ENCODE measurements around the gene FOXO6. TPM values are rescaled to one million over a fixed set of nuclear protein-coding genes. Genes with fewer than 3 reads are reported as not detected.

The FOXO6 gene
- total RNA-seq, 2 donors from 2014 or later = 3.3 to 5.0 TPM

- H3K27ac ChIP-seq = no peak overlapping the region
- no peaks in the 10 kb centered on the region for H3K36me3 ChIP-seq
- no peaks in the 10 kb centered on the region for H3K9me3 ChIP-seq
- TF ChIP-seq POLR2AphosphoS5 (IDR thresholded peaks at IDR 0.05) (no peak), POLR2A (IDR thresholded peaks at IDR 0.05) (no peak)
- TF ChIP-seq, protein P1, sequence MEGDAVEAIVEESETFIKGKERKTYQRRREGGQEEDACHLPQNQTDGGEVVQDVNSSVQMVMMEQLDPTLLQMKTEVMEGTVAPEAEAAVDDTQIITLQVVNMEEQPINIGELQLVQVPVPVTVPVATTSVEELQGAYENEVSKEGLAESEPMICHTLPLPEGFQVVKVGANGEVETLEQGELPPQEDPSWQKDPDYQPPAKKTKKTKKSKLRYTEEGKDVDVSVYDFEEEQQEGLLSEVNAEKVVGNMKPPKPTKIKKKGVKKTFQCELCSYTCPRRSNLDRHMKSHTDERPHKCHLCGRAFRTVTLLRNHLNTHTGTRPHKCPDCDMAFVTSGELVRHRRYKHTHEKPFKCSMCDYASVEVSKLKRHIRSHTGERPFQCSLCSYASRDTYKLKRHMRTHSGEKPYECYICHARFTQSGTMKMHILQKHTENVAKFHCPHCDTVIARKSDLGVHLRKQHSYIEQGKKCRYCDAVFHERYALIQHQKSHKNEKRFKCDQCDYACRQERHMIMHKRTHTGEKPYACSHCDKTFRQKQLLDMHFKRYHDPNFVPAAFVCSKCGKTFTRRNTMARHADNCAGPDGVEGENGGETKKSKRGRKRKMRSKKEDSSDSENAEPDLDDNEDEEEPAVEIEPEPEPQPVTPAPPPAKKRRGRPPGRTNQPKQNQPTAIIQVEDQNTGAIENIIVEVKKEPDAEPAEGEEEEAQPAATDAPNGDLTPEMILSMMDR (IDR thresholded peaks at IDR 0.05) = no peak
- DNase-seq (ENCODE audit: low spot score) = no peak
- WGBS = 36% methylated on average over 6 of the region's 6 CpGs
- no peak overlapping the region for H3K4me3 ChIP-seq
- intact Hi-C loops (cut with DNase I) = no loop called here
- no peaks in the 10 kb centered on the region for H3K4me1 ChIP-seq (replicated peaks)
- H3K27me3 ChIP-seq (replicated peaks; ENCODE audit: insufficient read depth) = no peaks in the 10 kb centered on the region
These were observed 28.0 kb upstream of the FOXO6 start for GRCh38 chr1:41333146-41333784.

DNA sequence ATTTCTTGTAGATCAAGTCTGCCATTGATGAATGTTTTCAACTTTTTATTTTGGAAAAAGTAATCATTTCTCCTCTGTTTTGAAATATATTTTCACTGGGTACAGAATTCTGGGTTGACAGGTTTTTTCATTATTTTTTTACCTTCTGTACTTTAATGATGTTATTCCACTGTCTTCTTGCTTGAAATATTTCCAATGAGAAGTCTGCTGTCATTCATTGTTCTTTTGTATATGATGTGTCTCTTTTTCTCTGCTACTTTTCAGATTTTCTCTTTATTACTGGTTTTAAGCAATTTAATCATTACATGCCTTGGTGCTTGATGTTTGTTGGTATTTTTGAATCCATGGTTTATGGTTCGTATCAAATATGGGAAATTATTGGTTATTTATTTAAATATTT lies 22.4 kb upstream of the FOXO6 start:
- intact Hi-C loops (cut with DNase I) = no loop called here
- Histone ChIP-seq H3K27me3 (replicated peaks; ENCODE audit: insufficient read depth) (no peaks in the 10 kb centered on the region), H3K27ac (no peak overlapping the region), H3K9me3 (no peaks in the 10 kb centered on the region), H3K36me3 (no peaks in the 10 kb centered on the region), H3K4me3 (no peak overlapping the region), H3K4me1 (replicated peaks) (no peaks in the 10 kb centered on the region)
- TF ChIP-seq POLR2AphosphoS5 (IDR thresholded peaks at IDR 0.05) = no peak
- no peak for TF ChIP-seq POLR2A (IDR thresholded peaks at IDR 0.05)
- TF ChIP-seq, protein P1 (IDR thresholded peaks at IDR 0.05) = no peak
- DNase-seq (ENCODE audit: low spot score) = no peak
- 88% methylated on average over 1 of the region's 1 CpG for WGBS

DNA sequence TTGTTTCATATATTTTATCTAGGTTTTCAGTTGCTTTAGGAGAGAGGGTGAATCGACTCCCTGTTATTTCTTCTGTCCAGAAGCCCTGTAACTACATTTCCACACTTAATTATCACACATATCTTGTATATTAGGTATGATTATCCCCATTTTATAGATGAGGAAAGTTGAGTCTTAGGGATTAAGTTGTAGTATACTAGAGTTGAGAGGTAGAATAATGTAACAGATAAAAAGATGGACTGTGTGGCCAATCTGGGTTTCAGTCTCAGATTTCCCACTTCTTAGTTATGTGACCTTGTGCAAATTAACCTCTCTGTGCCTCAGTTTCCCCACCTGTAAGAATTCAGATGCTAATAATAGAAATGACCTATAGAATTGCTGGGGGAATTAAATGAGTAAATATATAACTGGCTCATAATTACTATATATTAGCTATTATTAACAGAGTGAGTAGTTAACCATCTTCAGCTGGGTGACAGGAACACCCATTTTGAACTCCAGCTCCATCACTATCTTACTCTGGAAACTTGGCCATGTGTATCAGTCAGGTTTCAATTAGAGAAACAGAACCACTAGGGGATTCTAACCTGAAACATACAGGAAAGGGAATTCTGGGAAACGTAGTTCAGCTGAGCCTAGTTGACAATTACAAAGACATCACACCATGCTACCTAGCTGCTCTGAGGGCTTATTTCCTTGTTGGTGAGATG lies 20.4 kb upstream of the FOXO6 start:
- H3K9me3 ChIP-seq = no peaks in the 10 kb centered on the region
- H3K4me1 ChIP-seq (replicated peaks) = no peaks in the 10 kb centered on the region
- H3K27ac ChIP-seq = no peak overlapping the region
- no peak for DNase-seq (ENCODE audit: low spot score)
- no peaks in the 10 kb centered on the region for H3K36me3 ChIP-seq
- WGBS = 85% methylated on average over 2 of the region's 2 CpGs
- intact Hi-C loops (cut with DNase I) = no loop called here
- no peak overlapping the region for H3K4me3 ChIP-seq
- TF ChIP-seq, protein P1 (IDR thresholded peaks at IDR 0.05) = no peak
- TF ChIP-seq POLR2AphosphoS5 (IDR thresholded peaks at IDR 0.05) = no peak
- TF ChIP-seq POLR2A (IDR thresholded peaks at IDR 0.05) = no peak
- H3K27me3 ChIP-seq (replicated peaks; ENCODE audit: insufficient read depth) = no peaks in the 10 kb centered on the region

DNA sequence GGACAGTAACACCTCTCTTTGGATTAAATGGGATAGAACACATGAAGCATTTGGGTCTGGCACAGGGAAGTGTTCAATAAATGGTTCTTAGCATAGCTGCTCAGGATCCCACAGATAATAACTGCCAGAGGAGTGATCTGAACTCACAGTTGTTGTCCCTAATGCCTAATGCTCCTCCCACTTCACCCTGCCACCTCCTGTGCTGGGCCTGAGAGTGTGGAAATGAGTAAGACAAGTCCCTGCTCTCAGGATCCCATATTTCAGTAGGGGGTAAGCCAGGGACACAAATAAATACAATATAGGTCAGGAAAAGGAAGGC lies 19.9 kb upstream of the FOXO6 start:
- no peaks in the 10 kb centered on the region for H3K4me1 ChIP-seq (replicated peaks)
- intact Hi-C loops (cut with DNase I) = no loop called here
- no peak for DNase-seq (ENCODE audit: low spot score)
- no peak overlapping the region for H3K27ac ChIP-seq
- H3K9me3 ChIP-seq = no peaks in the 10 kb centered on the region
- TF ChIP-seq, protein P1 (IDR thresholded peaks at IDR 0.05) = no peak
- TF ChIP-seq POLR2A (IDR thresholded peaks at IDR 0.05) = no peak
- TF ChIP-seq POLR2AphosphoS5 (IDR thresholded peaks at IDR 0.05) = no peak
- H3K4me3 ChIP-seq = no peak overlapping the region
- no peaks in the 10 kb centered on the region for H3K36me3 ChIP-seq
- H3K27me3 ChIP-seq (replicated peaks; ENCODE audit: insufficient read depth) = no peaks in the 10 kb centered on the region

Measured in prostate gland (tissue), 2 donors.